HG03175 (cell line): Measurements from ENCODE around the gene TNPO2.
A peak's percentile ranks its signal among the peaks of the same experiment; 100 is the strongest.
"Not testable (repeated sequence)": the region's sequence is repeated elsewhere in the genome, so short reads cannot be mapped to it uniquely, and the experiment has no call there.

Source experiments
- ATAC-seq: cut with Tn5 transposase; IDR thresholded peaks from one replicate; pipeline ENCODE4 v1.9.1; 2021; ENCODE audit warnings: mild to moderate bottlenecking, moderate library complexity; ENCODE audit not compliant: unreplicated experiment

The TNPO2 gene

GRCh38 chr19:12706332-12706718 lies 17.4 kb downstream of the TNPO2 start:
- no peak for ATAC-seq

GRCh38 chr19:12705654-12706331 lies 17.9 kb downstream of the TNPO2 start:
- no peak for ATAC-seq

GRCh38 chr19:12705169-12705568 lies 18.6 kb downstream of the TNPO2 start:
- ATAC-seq, result no peak

GRCh38 chr19:12703046-12703445 lies 20.7 kb downstream of the TNPO2 start:
- no peak for ATAC-seq

- ATAC-seq, result no peak
Observed at GRCh38 chr19:12701596-12702282, 22.0 kb downstream of the TNPO2 start.

- ATAC-seq, result no peak
Observed at GRCh38 chr19:12698138-12698537, 25.6 kb downstream of the TNPO2 start.

- not testable (repeated sequence) for ATAC-seq
Observed at GRCh38 chr19:12697425-12697824, 26.3 kb downstream of the TNPO2 start.

GRCh38 chr19:12696366-12697335 lies 27.1 kb downstream of the TNPO2 start, which contains the start of gene FBXW9:
Gene FBXW9, minus strand, starts transcription at chr19:12696631. Its CDS starts 50 bp downstream, at chr19:12696581.
- peak; percentile 76 for ATAC-seq

- ATAC-seq, result peak; percentile 20
Observed at GRCh38 chr19:12695997-12696365, 27.8 kb downstream of the TNPO2 start.

- peak; percentile 4 for ATAC-seq
Observed at GRCh38 chr19:12695514-12695913, 28.2 kb downstream of the TNPO2 start.

GRCh38 chr19:12695096-12695495 lies 28.6 kb downstream of the TNPO2 start:
- ATAC-seq, result no peak

- no peak for ATAC-seq
Observed at GRCh38 chr19:12694641-12695040, 29.1 kb downstream of the TNPO2 start.

GRCh38 chr19:12692960-12693359 lies 30.8 kb downstream of the TNPO2 start:
- no peak for ATAC-seq

- ATAC-seq, result no peak
Observed at GRCh38 chr19:12689581-12690216, 34.0 kb downstream of the TNPO2 start.

- ATAC-seq, result no peak
Observed at GRCh38 chr19:12689012-12689411, 34.7 kb downstream of the TNPO2 start.

GRCh38 chr19:12687496-12688196 lies 36.1 kb downstream of the TNPO2 start, which contains the start of gene GNG14:
Gene GNG14, plus strand, starts transcription at chr19:12687998. Its CDS starts 51 bp downstream, at chr19:12688049.
- ATAC-seq, result no peak

- ATAC-seq, result no peak
Observed at GRCh38 chr19:12685831-12686230, 37.9 kb downstream of the TNPO2 start.

- ATAC-seq, result peak; percentile 75
Observed at GRCh38 chr19:12681074-12681987, 42.4 kb downstream of the TNPO2 start, which contains the start of gene DHPS. Gene DHPS, minus strand, starts transcription at chr19:12681880. Its CDS starts 114 bp downstream, at chr19:12681766.

- no peak for ATAC-seq
Observed at GRCh38 chr19:12680034-12680433, 43.7 kb downstream of the TNPO2 start.
